ENCODE measurements around the gene FYN. TPM values are rescaled to one million over a fixed set of nuclear protein-coding genes. Genes with fewer than 3 reads are reported as not detected.

FYN gene
- total and polyA plus RNA-seq, 4 donors, result 11.2 to 28.3 (median 19.7) TPM

- H3K36me3 ChIP-seq (ENCODE audit: control insufficient read depth in 4 of 4, insufficient read depth in 3 of 4, low read depth in 1 of 4, low read length in 3 of 4), result no peaks in the 10 kb centered on the region
- DNase-seq (ENCODE audit: low spot score), result no peak
- WGBS, result 24% methylated on average over 5 of the region's 5 CpGs
- H3K27ac ChIP-seq (ENCODE audit: low read depth in 1 of 2, low read length in 2 of 2), result no peak overlapping the region
- TF ChIP-seq YY1 (IDR thresholded peaks at IDR 0.05), result peak; percentile 91
- TF ChIP-seq EGR1 (IDR thresholded peaks at IDR 0.05; ENCODE audit: low read depth in 2 of 2), result no peak
- peak; percentile 96 to 97 for TF ChIP-seq RAD21 (IDR thresholded peaks at IDR 0.05)
- TF ChIP-seq REST (IDR thresholded peaks at IDR 0.05), result peak; percentile 22
- peak; percentile 89 for TF ChIP-seq CTCF (IDR thresholded peaks at IDR 0.05; ENCODE audit: low read depth, low read length, missing input control)
- TF ChIP-seq FOXA2 (IDR thresholded peaks at IDR 0.05), result no peak
- TF ChIP-seq NR2F2 (IDR thresholded peaks at IDR 0.05), result no peak
- TF ChIP-seq HNF4G (IDR thresholded peaks at IDR 0.05), result no peak
- no peak for TF ChIP-seq MAX (IDR thresholded peaks at IDR 0.05)
- no peak for TF ChIP-seq TAF1 (conservative IDR thresholded peaks at IDR 0.05)
- no peak for TF ChIP-seq GABPA (IDR thresholded peaks at IDR 0.05 in 1 of 2, conservative IDR thresholded peaks at IDR 0.05 in 1 of 2)
- no peak for TF ChIP-seq HNF4A (conservative IDR thresholded peaks at IDR 0.05)
- TF ChIP-seq SP1 (IDR thresholded peaks at IDR 0.05), result no peak
- no peak for TF ChIP-seq ATF3 (IDR thresholded peaks at IDR 0.05)
- peak in 1 of 2 donors; percentile 9 for TF ChIP-seq RXRA (IDR thresholded peaks at IDR 0.05)
- TF ChIP-seq ZBTB33 (IDR thresholded peaks at IDR 0.05), result no peak
- peak; percentile 15 for TF ChIP-seq FOXA1 (IDR thresholded peaks at IDR 0.05)
- TF ChIP-seq JUND (IDR thresholded peaks at IDR 0.05), result no peak
- H3K27me3 ChIP-seq (ENCODE audit: control insufficient read depth in 4 of 4, insufficient read depth in 4 of 4, low read length in 3 of 4), result no peaks in the 10 kb centered on the region
- H3K9me3 ChIP-seq (ENCODE audit: control insufficient read depth in 4 of 4, low read length in 3 of 4), result no peaks in the 10 kb centered on the region
- H3K4me1 ChIP-seq (ENCODE audit: control insufficient read depth in 4 of 4, insufficient read depth in 4 of 4, low read length in 3 of 4), result peaks cover 0 to 3% (median 0%) of the 10 kb centered on the region in 4 donors
- peak overlapping the region; percentile 20 to 41 (median 29) for H3K4me3 ChIP-seq (ENCODE audit: low read depth in 1 of 3, low read length in 3 of 3)
- peak overlapping the region; percentile 45 to 55 for H3K9ac ChIP-seq (ENCODE audit: low read depth in 1 of 2, low read length in 2 of 2)
Observed at GRCh38 chr6:111709615-111710398, 163.4 kb downstream of the FYN start.
